ENCODE measurements around the gene SRSF7.
"Not testable (repeated sequence)": the region's sequence is repeated elsewhere in the genome, so short reads cannot be mapped to it uniquely, and the experiment has no call there.

Gene SRSF7

GRCh38 chr2:38723173-38723572 lies 28.0 kb downstream of the SRSF7 start:
- H3K9me3 ChIP-seq (ENCODE audit: low read length): no peaks in the 10 kb centered on the region
- H3K27ac ChIP-seq (ENCODE audit: low read depth, low read length): no peak overlapping the region
- H3K9ac ChIP-seq (ENCODE audit: low read length): no peak overlapping the region
- H3K36me3 ChIP-seq (ENCODE audit: insufficient read depth, low read length): no peaks in the 10 kb centered on the region
- H3K27me3 ChIP-seq (ENCODE audit: control insufficient read depth in 1 of 2, insufficient read depth in 2 of 2, low read length in 2 of 2): no peaks in the 10 kb centered on the region
- peaks cover 9% of the 10 kb centered on the region for H3K4me1 ChIP-seq (ENCODE audit: insufficient read depth, low read length)
- H3K4me3 ChIP-seq (ENCODE audit: low read depth in 1 of 2, low read length in 2 of 2): no peak overlapping the region

DNA sequence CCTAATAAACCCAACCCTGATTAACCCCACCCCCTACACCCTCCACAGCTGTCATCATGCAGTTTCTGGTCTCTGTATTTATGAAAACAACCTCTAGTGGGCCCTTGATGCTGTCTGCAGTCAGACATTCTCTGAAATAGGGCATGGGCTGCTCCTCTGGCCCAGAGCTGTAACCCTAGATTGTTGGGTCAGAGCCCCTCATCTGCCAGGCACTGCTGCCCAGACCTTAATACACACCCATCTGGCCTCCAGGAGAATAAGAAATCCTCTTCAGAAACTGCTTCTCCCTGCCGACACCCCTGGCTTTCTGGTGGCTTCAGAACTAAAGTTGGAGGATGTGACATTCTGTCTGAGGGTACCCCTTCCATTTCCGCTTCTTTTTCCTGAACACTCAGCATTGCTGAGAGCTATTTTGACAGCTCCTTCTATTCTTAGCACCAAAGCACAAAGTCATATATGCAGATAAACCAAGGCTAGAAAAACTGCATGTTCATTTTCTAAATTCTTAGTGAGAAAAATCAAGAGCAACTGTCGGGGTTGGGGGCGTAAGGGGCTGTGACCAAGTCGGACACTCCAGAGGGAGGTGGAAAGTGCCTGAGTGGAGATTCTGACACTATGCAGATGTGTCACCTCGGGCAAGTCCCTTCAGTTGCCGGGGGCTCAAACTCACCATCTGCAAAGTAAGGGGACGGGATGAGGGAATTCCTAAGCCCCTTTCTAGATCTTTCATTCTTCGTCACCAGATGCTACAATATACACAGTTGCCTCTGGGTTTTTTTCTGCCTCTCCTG lies 28.7 kb downstream of the SRSF7 start:
- no peak overlapping the region for H3K4me3 ChIP-seq (ENCODE audit: low read depth in 1 of 2, low read length in 2 of 2)
- H3K27me3 ChIP-seq (ENCODE audit: control insufficient read depth in 1 of 2, insufficient read depth in 2 of 2, low read length in 2 of 2): no peaks in the 10 kb centered on the region
- H3K36me3 ChIP-seq (ENCODE audit: insufficient read depth, low read length): no peaks in the 10 kb centered on the region
- H3K4me1 ChIP-seq (ENCODE audit: insufficient read depth, low read length): peaks cover 9% of the 10 kb centered on the region
- H3K9me3 ChIP-seq (ENCODE audit: low read length): no peaks in the 10 kb centered on the region
- no peak overlapping the region for H3K9ac ChIP-seq (ENCODE audit: low read length)
- no peak overlapping the region for H3K27ac ChIP-seq (ENCODE audit: low read depth, low read length)

- Histone ChIP-seq H3K36me3 (ENCODE audit: insufficient read depth, low read length) (no peaks in the 10 kb centered on the region), H3K27ac (ENCODE audit: low read depth, low read length) (no peak overlapping the region), H3K4me3 (ENCODE audit: low read depth in 1 of 2, low read length in 2 of 2) (no peak overlapping the region), H3K9ac (ENCODE audit: low read length) (no peak overlapping the region), H3K27me3 (ENCODE audit: control insufficient read depth in 1 of 2, insufficient read depth in 2 of 2, low read length in 2 of 2) (no peaks in the 10 kb centered on the region), H3K9me3 (ENCODE audit: low read length) (no peaks in the 10 kb centered on the region), H3K4me1 (ENCODE audit: insufficient read depth, low read length) (peaks cover 9% of the 10 kb centered on the region)
These were observed 30.4 kb downstream of the SRSF7 start for GRCh38 chr2:38720613-38721241.

DNA sequence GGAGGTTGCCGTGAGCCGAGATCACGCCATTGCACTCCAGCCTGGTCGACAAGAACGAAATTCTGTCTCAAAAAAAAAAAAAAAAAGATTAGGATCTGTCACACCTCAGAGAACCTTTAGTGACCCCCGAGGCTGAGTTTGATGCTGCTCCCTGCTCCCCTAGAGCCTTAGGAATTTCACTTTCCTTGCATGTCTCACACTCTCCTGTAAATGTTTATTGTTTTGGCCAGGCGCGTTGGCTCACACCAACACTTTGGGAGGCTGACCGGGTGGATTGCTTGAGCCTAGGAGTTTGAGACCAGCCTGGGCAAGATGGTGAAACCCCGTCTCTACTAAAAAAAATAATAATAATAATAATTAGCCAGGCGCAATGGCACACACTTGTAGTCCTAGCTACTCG lies 31.5 kb downstream of the SRSF7 start:
- Histone ChIP-seq H3K4me3 (ENCODE audit: low read depth in 1 of 2, low read length in 2 of 2) (no peak overlapping the region), H3K27ac (ENCODE audit: low read depth, low read length) (no peak overlapping the region)

GRCh38 chr2:38718601-38719000 lies 32.6 kb downstream of the SRSF7 start:
- no peak overlapping the region for H3K27ac ChIP-seq (ENCODE audit: low read depth, low read length)
- H3K27me3 ChIP-seq (ENCODE audit: control insufficient read depth in 1 of 2, insufficient read depth in 2 of 2, low read length in 2 of 2): no peaks in the 10 kb centered on the region
- H3K4me1 ChIP-seq (ENCODE audit: insufficient read depth, low read length): peaks cover 9% of the 10 kb centered on the region
- no peaks in the 10 kb centered on the region for H3K9me3 ChIP-seq (ENCODE audit: low read length)
- H3K36me3 ChIP-seq (ENCODE audit: insufficient read depth, low read length): no peaks in the 10 kb centered on the region
- no peak overlapping the region for H3K4me3 ChIP-seq (ENCODE audit: low read depth in 1 of 2, low read length in 2 of 2)
- no peak overlapping the region for H3K9ac ChIP-seq (ENCODE audit: low read length)

More for the DNA sequence above, 31.5 kb downstream of the SRSF7 start:
- Histone ChIP-seq H3K27me3 (ENCODE audit: control insufficient read depth in 1 of 2, insufficient read depth in 2 of 2, low read length in 2 of 2) (no peaks in the 10 kb centered on the region), H3K36me3 (ENCODE audit: insufficient read depth, low read length) (no peaks in the 10 kb centered on the region), H3K4me1 (ENCODE audit: insufficient read depth, low read length) (peaks cover 9% of the 10 kb centered on the region), H3K9me3 (ENCODE audit: low read length) (no peaks in the 10 kb centered on the region), H3K9ac (ENCODE audit: low read length) (no peak overlapping the region)

DNA sequence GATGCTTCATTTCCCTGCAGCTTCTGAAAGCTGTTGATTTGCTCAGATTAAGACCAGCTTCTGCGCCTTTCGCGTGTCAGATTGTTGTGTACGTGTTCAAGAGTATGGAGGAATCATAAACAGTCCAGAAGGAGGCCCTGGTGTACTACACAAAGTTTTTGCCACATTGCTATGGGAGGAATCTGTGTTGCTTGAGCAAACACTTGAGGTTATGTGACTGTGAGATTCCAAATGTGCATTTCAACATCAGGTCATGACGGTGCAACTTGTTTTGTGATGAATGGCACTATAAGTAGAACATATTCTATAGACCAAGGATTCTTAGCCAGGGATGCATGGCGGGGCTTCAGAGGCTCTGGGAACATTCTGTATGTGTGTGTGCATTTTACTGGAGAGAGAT lies 35.0 kb downstream of the SRSF7 start:
- Histone ChIP-seq H3K36me3 (ENCODE audit: insufficient read depth, low read length) (peaks cover 4% of the 10 kb centered on the region), H3K27ac (ENCODE audit: low read depth, low read length) (no peak overlapping the region), H3K4me1 (ENCODE audit: insufficient read depth, low read length) (peaks cover 9% of the 10 kb centered on the region), H3K9me3 (ENCODE audit: low read length) (no peaks in the 10 kb centered on the region), H3K27me3 (ENCODE audit: control insufficient read depth in 1 of 2, insufficient read depth in 2 of 2, low read length in 2 of 2) (no peaks in the 10 kb centered on the region), H3K4me3 (ENCODE audit: low read depth in 1 of 2, low read length in 2 of 2) (no peak overlapping the region), H3K9ac (ENCODE audit: low read length) (no peak overlapping the region)

- not testable (repeated sequence) for H3K27me3 ChIP-seq (ENCODE audit: control insufficient read depth in 1 of 2, insufficient read depth in 2 of 2, low read length in 2 of 2); H3K4me1 ChIP-seq (ENCODE audit: insufficient read depth, low read length); H3K27ac ChIP-seq (ENCODE audit: low read depth, low read length); H3K4me3 ChIP-seq (ENCODE audit: low read depth in 1 of 2, low read length in 2 of 2); H3K9me3 ChIP-seq (ENCODE audit: low read length); H3K9ac ChIP-seq (ENCODE audit: low read length); H3K36me3 ChIP-seq (ENCODE audit: insufficient read depth, low read length)
These were observed 36.2 kb downstream of the SRSF7 start for GRCh38 chr2:38714941-38715340.

- Histone ChIP-seq H3K4me1 (ENCODE audit: insufficient read depth, low read length) (no peaks in the 10 kb centered on the region), H3K27ac (ENCODE audit: low read depth, low read length) (no peak overlapping the region), H3K9ac (ENCODE audit: low read length) (no peak overlapping the region), H3K9me3 (ENCODE audit: low read length) (no peaks in the 10 kb centered on the region), H3K27me3 (ENCODE audit: control insufficient read depth in 1 of 2, insufficient read depth in 2 of 2, low read length in 2 of 2) (no peaks in the 10 kb centered on the region), H3K36me3 (ENCODE audit: insufficient read depth, low read length) (peaks cover 4% of the 10 kb centered on the region), H3K4me3 (ENCODE audit: low read depth in 1 of 2, low read length in 2 of 2) (no peak overlapping the region)
These were observed 37.8 kb downstream of the SRSF7 start for GRCh38 chr2:38713338-38713737.

DNA sequence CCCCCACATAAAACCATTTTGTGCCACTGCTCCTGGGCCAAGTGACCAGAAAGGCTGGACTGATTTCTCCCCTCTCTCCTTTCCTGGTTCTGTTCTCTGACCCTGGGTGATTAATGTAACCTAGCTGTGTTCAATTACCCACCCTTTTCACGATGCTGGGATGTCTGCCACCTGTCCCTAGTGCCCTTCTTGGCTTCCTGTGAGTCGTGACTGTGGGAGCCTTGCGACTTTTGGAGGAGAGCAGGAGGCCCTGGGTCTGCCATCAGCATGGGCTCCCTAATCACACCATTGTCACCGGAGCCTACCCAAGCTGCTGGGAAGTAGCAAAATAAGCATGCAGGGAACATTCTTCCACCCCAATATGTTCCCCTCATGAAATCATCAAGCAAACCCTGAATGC lies 38.3 kb downstream of the SRSF7 start:
- Histone ChIP-seq H3K36me3 (ENCODE audit: insufficient read depth, low read length) (peaks cover 4% of the 10 kb centered on the region), H3K27ac (ENCODE audit: low read depth, low read length) (no peak overlapping the region), H3K27me3 (ENCODE audit: control insufficient read depth in 1 of 2, insufficient read depth in 2 of 2, low read length in 2 of 2) (no peaks in the 10 kb centered on the region), H3K9me3 (ENCODE audit: low read length) (no peaks in the 10 kb centered on the region), H3K4me1 (ENCODE audit: insufficient read depth, low read length) (no peaks in the 10 kb centered on the region), H3K9ac (ENCODE audit: low read length) (no peak overlapping the region), H3K4me3 (ENCODE audit: low read depth in 1 of 2, low read length in 2 of 2) (no peak overlapping the region)

GRCh38 chr2:38712413-38712812 lies 38.7 kb downstream of the SRSF7 start:
- H3K9me3 ChIP-seq (ENCODE audit: low read length): no peaks in the 10 kb centered on the region
- no peak overlapping the region for H3K27ac ChIP-seq (ENCODE audit: low read depth, low read length)
- no peaks in the 10 kb centered on the region for H3K4me1 ChIP-seq (ENCODE audit: insufficient read depth, low read length)
- H3K36me3 ChIP-seq (ENCODE audit: insufficient read depth, low read length): peaks cover 4% of the 10 kb centered on the region
- no peaks in the 10 kb centered on the region for H3K27me3 ChIP-seq (ENCODE audit: control insufficient read depth in 1 of 2, insufficient read depth in 2 of 2, low read length in 2 of 2)
- no peak overlapping the region for H3K4me3 ChIP-seq (ENCODE audit: low read depth in 1 of 2, low read length in 2 of 2)
- no peak overlapping the region for H3K9ac ChIP-seq (ENCODE audit: low read length)

DNA sequence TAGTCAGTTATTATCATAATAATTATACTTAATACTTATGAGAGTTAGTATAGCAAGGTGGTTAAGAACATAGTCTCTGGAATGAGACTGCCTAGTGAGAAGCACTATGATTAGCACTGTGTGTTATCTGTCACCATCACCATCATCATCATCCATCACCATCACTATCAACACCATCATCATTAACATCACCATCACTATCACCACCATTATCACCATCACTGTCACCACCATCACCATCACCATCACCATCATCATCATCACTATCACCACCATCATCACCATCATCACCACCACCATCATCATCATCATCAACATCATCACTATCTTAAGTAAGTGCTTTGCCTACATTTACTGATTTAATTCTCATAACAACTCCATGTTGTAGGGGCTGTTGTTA lies 39.6 kb downstream of the SRSF7 start:
- Histone ChIP-seq H3K9me3 (ENCODE audit: low read length) (no peaks in the 10 kb centered on the region), H3K27me3 (ENCODE audit: control insufficient read depth in 1 of 2, insufficient read depth in 2 of 2, low read length in 2 of 2) (no peaks in the 10 kb centered on the region), H3K27ac (ENCODE audit: low read depth, low read length) (no peak overlapping the region)

More for the DNA sequence above, 39.6 kb downstream of the SRSF7 start:
- Histone ChIP-seq H3K4me3 (ENCODE audit: low read depth in 1 of 2, low read length in 2 of 2) (no peak overlapping the region), H3K9ac (ENCODE audit: low read length) (no peak overlapping the region), H3K36me3 (ENCODE audit: insufficient read depth, low read length) (peaks cover 4% of the 10 kb centered on the region), H3K4me1 (ENCODE audit: insufficient read depth, low read length) (no peaks in the 10 kb centered on the region)

Measured in muscle layer of colon (tissue), 2 donors.